KMS-11 (cell line): Measurements from ENCODE around the gene CDK4.

Experiments used
- H2AFZ ChIP-seq: fragments of 200-600 bp; sonication (generic); 2 replicates; pipeline ENCODE4 v1.6.1; 2016; ENCODE audit warnings: antibody characterized with exemption, mixed run types, low read depth
- H3K27ac ChIP-seq: fragments of 200-600 bp; sonication (generic); 2 replicates; pipeline ENCODE4 v1.6.1; 2016; ENCODE audit warnings: mild to moderate bottlenecking, mixed run types
- H3K27me3 ChIP-seq: fragments of 200-600 bp; sonication (generic); 2 replicates; pipeline ENCODE4 v1.6.1; 2017; ENCODE audit warnings: mild to moderate bottlenecking, low read depth, mixed run types, moderate library complexity; ENCODE audit not compliant: insufficient read depth
- H3K36me3 ChIP-seq: fragments of 200-600 bp; sonication (generic); 2 replicates; pipeline ENCODE4 v1.6.1; 2017; ENCODE audit warnings: mild to moderate bottlenecking, mixed run types; ENCODE audit not compliant: insufficient read depth
- H3K4me1 ChIP-seq: fragments of 200-600 bp; sonication (generic); 2 replicates; pipeline ENCODE4 v1.6.1; 2016; ENCODE audit warnings: mild to moderate bottlenecking, low read depth, mixed run types; ENCODE audit not compliant: poor library complexity, severe bottlenecking
- H3K4me2 ChIP-seq: fragments of 200-600 bp; sonication (generic); 2 replicates; pipeline ENCODE4 v1.7.0; 2016; ENCODE audit warnings: mild to moderate bottlenecking, mixed run types
- H3K4me3 ChIP-seq: fragments of 200-600 bp; sonication (generic); IDR thresholded peaks from 2 replicates; pipeline ENCODE4 v1.6.1; 2017; ENCODE audit warnings: low read depth, low read length, mixed read lengths; ENCODE audit not compliant: insufficient read depth
- H3K79me2 ChIP-seq: fragments of 200-600 bp; sonication (generic); 2 replicates; pipeline ENCODE4 v1.6.1; 2016; ENCODE audit warnings: low read depth, mixed run types; ENCODE audit not compliant: insufficient read depth
- H3K9ac ChIP-seq: fragments of 200-600 bp; sonication (generic); 2 replicates; pipeline ENCODE4 v1.6.1; 2016; ENCODE audit warnings: mild to moderate bottlenecking, mixed run types
- H4K20me1 ChIP-seq: fragments of 200-600 bp; sonication (generic); 2 replicates; pipeline ENCODE4 v1.6.1; 2016; ENCODE audit warnings: mild to moderate bottlenecking, mixed run types; ENCODE audit not compliant: insufficient read depth
- TF ChIP-seq, protein P1 (sequence below): fragments of 200-600 bp; sonication (generic); conservative IDR thresholded peaks from 2 replicates; pipeline ENCODE4 v1.6.1; 2017; ENCODE audit warnings: low read depth, mild to moderate bottlenecking, antibody characterized with exemption, low read length, moderate library complexity, mixed read lengths

Gene CDK4

DNA sequence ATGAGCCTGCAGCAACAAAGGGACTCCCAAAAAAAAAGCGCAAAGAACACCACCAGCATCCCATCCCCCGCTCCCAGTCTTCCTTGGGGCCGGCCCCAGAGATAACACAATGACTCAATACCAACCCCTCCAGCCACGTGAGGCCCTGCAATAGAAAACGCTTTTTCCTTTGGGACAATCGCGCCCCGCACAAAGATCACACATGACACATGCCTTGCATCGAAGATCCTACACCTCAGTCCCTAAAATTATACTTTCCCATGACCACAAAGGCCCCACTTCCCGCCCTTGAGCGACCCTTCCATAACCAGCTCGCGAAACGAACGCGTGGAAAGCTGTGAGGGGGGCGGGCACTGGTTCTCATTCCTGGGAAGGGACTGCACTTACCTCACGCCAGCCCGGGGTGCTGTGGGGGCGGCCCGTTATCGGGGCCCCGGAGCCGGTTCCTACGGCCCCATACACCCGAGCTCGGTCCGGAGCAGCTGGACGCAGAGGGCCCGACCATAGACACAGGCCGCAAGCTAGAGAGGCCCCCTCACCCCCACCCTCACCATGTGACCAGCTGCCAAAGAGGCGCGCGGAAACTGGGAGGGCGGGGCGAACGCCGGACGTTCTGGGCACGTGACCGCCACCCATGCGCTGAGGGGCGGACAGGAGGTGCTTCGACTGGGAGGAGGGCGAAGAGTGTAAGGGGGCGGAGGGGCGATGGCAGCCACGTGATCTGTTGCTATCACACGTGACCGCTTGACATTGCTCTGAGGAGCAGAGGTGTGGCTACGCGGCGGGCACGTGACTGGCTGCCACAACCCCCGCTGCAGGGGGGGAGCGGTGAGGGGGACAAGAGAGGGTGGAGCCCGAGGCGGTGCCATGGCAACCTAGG is at the start of gene CDK4:
CDK4 (minus strand) TSS at position 523 of the 880 bp plus-strand sequence. CDS start 593 bp downstream, outside the sequence.
- Histone ChIP-seq H3K36me3 (peaks cover 28% of the 10 kb centered on the region), H2AFZ (peak within 1 kb of the TSS; percentile 52), H4K20me1 (no peaks in the 10 kb centered on the region), H3K27ac (peak within 1 kb of the TSS; percentile 64), H3K4me3 (peak within 1 kb of the TSS; percentile 71), H3K27me3 (no peaks in the 10 kb centered on the region), H3K4me1 (peaks cover 42% of the 10 kb centered on the region), H3K79me2 (peaks cover 41% of the 10 kb centered on the region), H3K9ac (peak within 1 kb of the TSS; percentile 90), H3K4me2 (peak within 1 kb of the TSS; percentile 88)
- TF ChIP-seq, protein P1, sequence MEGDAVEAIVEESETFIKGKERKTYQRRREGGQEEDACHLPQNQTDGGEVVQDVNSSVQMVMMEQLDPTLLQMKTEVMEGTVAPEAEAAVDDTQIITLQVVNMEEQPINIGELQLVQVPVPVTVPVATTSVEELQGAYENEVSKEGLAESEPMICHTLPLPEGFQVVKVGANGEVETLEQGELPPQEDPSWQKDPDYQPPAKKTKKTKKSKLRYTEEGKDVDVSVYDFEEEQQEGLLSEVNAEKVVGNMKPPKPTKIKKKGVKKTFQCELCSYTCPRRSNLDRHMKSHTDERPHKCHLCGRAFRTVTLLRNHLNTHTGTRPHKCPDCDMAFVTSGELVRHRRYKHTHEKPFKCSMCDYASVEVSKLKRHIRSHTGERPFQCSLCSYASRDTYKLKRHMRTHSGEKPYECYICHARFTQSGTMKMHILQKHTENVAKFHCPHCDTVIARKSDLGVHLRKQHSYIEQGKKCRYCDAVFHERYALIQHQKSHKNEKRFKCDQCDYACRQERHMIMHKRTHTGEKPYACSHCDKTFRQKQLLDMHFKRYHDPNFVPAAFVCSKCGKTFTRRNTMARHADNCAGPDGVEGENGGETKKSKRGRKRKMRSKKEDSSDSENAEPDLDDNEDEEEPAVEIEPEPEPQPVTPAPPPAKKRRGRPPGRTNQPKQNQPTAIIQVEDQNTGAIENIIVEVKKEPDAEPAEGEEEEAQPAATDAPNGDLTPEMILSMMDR = no peak

DNA sequence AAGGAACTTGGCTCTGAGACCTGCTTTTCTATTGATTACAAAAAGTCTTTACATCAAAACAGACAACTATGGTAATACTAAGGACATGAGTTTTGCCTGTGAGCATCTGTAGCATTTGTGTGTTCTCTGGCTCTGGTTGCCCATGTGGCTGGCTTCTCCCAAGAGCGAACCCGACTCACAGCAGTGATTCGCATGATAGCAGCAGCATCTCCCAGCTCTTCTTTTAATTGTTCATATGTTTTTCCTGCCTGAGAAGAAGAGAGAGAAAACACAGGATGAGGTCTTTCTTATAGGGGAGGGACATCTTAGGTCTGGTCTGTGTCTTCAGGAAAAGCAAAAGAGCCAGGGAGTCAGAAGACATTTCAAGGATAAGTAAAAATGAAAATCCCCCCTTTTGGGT is 48.9 kb upstream of the CDK4 start:
- peaks cover 6% of the 10 kb centered on the region for H3K4me1 ChIP-seq
- H3K27me3 ChIP-seq = no peaks in the 10 kb centered on the region
- H3K9ac ChIP-seq = no peak overlapping the region
- H4K20me1 ChIP-seq = no peaks in the 10 kb centered on the region
- TF ChIP-seq, protein P1 = no peak
- no peaks in the 10 kb centered on the region for H3K79me2 ChIP-seq
- no peak overlapping the region for H3K4me2 ChIP-seq
- H3K36me3 ChIP-seq = no peaks in the 10 kb centered on the region; the same call in 1 of the 2 replicates
- H2AFZ ChIP-seq = no peak overlapping the region
- H3K27ac ChIP-seq = no peak overlapping the region
- no peak overlapping the region for H3K4me3 ChIP-seq

DNA sequence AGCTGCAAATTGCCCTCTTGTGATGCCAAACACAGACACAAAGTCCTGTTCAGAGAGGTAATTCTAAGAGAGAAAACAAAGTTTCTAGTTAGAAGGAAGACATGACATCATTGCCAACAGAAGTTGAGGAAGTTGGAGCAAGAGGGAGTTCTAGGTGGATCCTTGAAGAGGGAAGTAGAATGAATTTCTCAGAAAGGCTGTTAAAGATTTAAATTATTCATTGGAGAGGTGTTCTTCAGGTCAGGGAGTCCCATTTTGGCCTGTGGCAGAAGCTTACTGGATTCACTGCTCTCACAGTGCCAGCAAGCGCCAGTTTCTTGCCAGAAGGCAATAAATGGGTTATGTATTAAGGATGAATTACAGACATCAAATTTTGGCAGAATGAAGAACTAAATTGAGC is 45.8 kb upstream of the CDK4 start:
- H3K9ac ChIP-seq = no peak overlapping the region

DNA sequence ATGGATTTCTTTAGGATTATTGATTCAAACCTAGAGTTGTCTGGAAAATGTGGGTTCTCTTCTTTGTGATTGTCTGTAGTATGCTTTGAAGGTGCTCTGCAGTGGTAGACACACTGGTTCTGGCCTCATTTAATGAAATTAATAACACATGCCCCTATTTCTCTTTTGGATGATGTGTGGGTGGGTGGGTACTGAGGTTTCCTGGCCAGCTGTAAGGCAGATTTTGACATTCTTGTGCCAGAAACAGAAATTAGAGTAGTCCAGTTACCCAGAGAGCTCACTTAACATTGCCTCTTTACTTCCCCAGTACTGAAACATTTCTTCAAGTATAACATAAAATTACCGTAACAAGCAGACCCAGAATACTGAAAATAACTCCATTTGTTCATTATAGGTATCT is 44.9 kb upstream of the CDK4 start:
- no peak overlapping the region for H3K9ac ChIP-seq
- TF ChIP-seq, protein P1 = no peak
- no peaks in the 10 kb centered on the region for H3K27me3 ChIP-seq
- H3K4me3 ChIP-seq = no peak overlapping the region
- H2AFZ ChIP-seq = no peak overlapping the region
- no peak overlapping the region for H3K4me2 ChIP-seq
- H3K79me2 ChIP-seq = no peaks in the 10 kb centered on the region
- no peak overlapping the region for H3K27ac ChIP-seq
- H4K20me1 ChIP-seq = no peaks in the 10 kb centered on the region
- peaks cover 16% of the 10 kb centered on the region; the same call in 1 of the 2 replicates for H3K36me3 ChIP-seq
- no peaks in the 10 kb centered on the region for H3K4me1 ChIP-seq

More for the DNA sequence above, 45.8 kb upstream of the CDK4 start:
- Histone ChIP-seq H3K4me1 (no peaks in the 10 kb centered on the region), H3K36me3 (peaks cover 9% of the 10 kb centered on the region; the same call in 1 of the 2 replicates), H4K20me1 (no peaks in the 10 kb centered on the region), H3K4me3 (no peak overlapping the region), H3K79me2 (no peaks in the 10 kb centered on the region), H2AFZ (no peak overlapping the region), H3K27ac (no peak overlapping the region), H3K27me3 (no peaks in the 10 kb centered on the region), H3K4me2 (no peak overlapping the region)
- TF ChIP-seq, protein P1 = no peak
